GM12878 (cell line): ENCODE measurements around the gene KCNK4. TPM values are rescaled to one million over a fixed set of nuclear protein-coding genes. Genes with fewer than 3 reads are reported as not detected.
A peak's percentile ranks its signal among the peaks of the same experiment; 100 is the strongest.

Experiments used
- BMI1 ChIP-seq: fragments of 450-650 bp; IDR thresholded peaks from 2 replicates; pipeline ENCODE4 v1.6.1; 2016; ENCODE audit warnings: mild to moderate bottlenecking, moderate library complexity, borderline replicate concordance
- IKZF1 ChIP-seq: fragments of 450-650 bp; conservative IDR thresholded peaks from 2 replicates; pipeline ENCODE4 v1.6.1; 2017; ENCODE audit warnings: antibody characterized with exemption, mild to moderate bottlenecking
- NR2C1 ChIP-seq: fragments of 450-650 bp; IDR thresholded peaks from 2 replicates; pipeline ENCODE4 v1.6.1; 2017; ENCODE audit warnings: antibody characterized with exemption, mild to moderate bottlenecking, moderate library complexity
- POLR2A ChIP-seq: IDR thresholded peaks from 2 replicates; pipeline ENCODE4 v1.6.1; 2011; ENCODE audit warnings: low read depth, mild to moderate bottlenecking, low read length
- SIX5 ChIP-seq: IDR thresholded peaks from 2 replicates; pipeline ENCODE4 v1.6.1; 2011; ENCODE audit warnings: mild to moderate bottlenecking, low read depth, low read length, moderate library complexity; ENCODE audit not compliant: severe bottlenecking
- SMAD5 ChIP-seq: IDR thresholded peaks from 2 replicates; pipeline ENCODE4 v1.6.1; 2016; ENCODE audit warnings: antibody characterized with exemption, low read depth
- TAF1 ChIP-seq: IDR thresholded peaks from 2 replicates; pipeline ENCODE4 v1.6.1; 2011; ENCODE audit warnings: mild to moderate bottlenecking, low read depth, low read length, borderline replicate concordance
- TBL1XR1 ChIP-seq: IDR thresholded peaks from 2 replicates; pipeline ENCODE4 v1.6.1; 2012; ENCODE audit warnings: low read depth, low read length, improper control_type of control experiment
- TCF7 ChIP-seq: IDR thresholded peaks from 2 replicates; pipeline ENCODE4 v1.6.1; 2014; ENCODE audit warnings: antibody characterized with exemption, borderline replicate concordance
- WRNIP1 ChIP-seq: IDR thresholded peaks from 2 replicates; pipeline ENCODE4 v1.6.1; 2011; ENCODE audit warnings: low read depth, low read length, improper control_type of control experiment, borderline replicate concordance
- ZZZ3 ChIP-seq: IDR thresholded peaks from 2 replicates; pipeline ENCODE4 v1.6.1; 2011; ENCODE audit warnings: low read depth; ENCODE audit not compliant: control insufficient read depth, insufficient read length
- polyA plus RNA-seq, 11 experiments: library from polyadenylated mRNA; depleted of rRNA in 4 of 11; unstranded in 6 of 11; stranded (reverse) in 5 of 11; fragments of >200 nt; fragmentation: Nextera tagmentation in 4 of 11; fragmentation: Illumina TruSeq in 1 of 11; extraction: Ambion mirVana in 4 of 11; extraction: Trizol in 1 of 11; gene quantifications; 1 replicate in 1 of 11; 2 replicates in 10 of 11; pipeline versions ENCODE4 v1.2.1 to v1.2.3, GENCODE V29; 2011 to 2016; ENCODE audit warnings: inconsistent platforms in 2 of 11, missing spikeins in 2 of 11, low read depth in 1 of 11
- total RNA-seq, 4 experiments: library from RNA; depleted of rRNA in 3 of 4; stranded (reverse); fragments of >200 nt in 3 of 4; fragmentation: Illumina TruSeq in 1 of 4; extraction: Trizol in 1 of 4; gene quantifications; 2 replicates each; pipeline versions ENCODE4 v1.2.1 to v1.2.3, GENCODE V29; 2013 to 2021
- TF ChIP-seq, protein P1 (sequence below): IDR thresholded peaks from 2 replicates; pipeline ENCODE4 v1.6.1; 2011; ENCODE audit warnings: borderline replicate concordance, low read depth, mild to moderate bottlenecking, moderate library complexity, mixed read lengths, low read length; ENCODE audit not compliant: insufficient read depth; ENCODE audit errors: extremely low read length
- TF ChIP-seq, protein P2 (sequence below): fragments of 450-650 bp; formaldehyde crosslinking; IDR thresholded peaks from 2 replicates; pipeline ENCODE4 v1.4.0; 2022; ENCODE audit warnings: mild to moderate bottlenecking, moderate library complexity
- TF ChIP-seq, protein P3 (sequence below): fragments of 450-650 bp; IDR thresholded peaks from 2 replicates; pipeline ENCODE4 v1.6.1; 2017; ENCODE audit warnings: low read depth, mild to moderate bottlenecking, moderate library complexity
- TF ChIP-seq, protein P4 (sequence below): fragments of 450-650 bp; IDR thresholded peaks from 2 replicates; pipeline ENCODE4 v1.6.1; 2017; ENCODE audit warnings: mild to moderate bottlenecking, moderate library complexity
- TF ChIP-seq, protein P5 (sequence below): fragments of 150-350 bp; IDR thresholded peaks from 2 replicates; pipeline ENCODE4 v1.6.1; 2014; ENCODE audit warnings: mild to moderate bottlenecking, low read depth, low read length

Gene KCNK4
- total and polyA plus RNA-seq, 10 of the 15 experiments (the other 5 are each of a cell fraction or from before 2014, with no cell fraction given): 0.04 TPM; not detected in 9

DNA sequence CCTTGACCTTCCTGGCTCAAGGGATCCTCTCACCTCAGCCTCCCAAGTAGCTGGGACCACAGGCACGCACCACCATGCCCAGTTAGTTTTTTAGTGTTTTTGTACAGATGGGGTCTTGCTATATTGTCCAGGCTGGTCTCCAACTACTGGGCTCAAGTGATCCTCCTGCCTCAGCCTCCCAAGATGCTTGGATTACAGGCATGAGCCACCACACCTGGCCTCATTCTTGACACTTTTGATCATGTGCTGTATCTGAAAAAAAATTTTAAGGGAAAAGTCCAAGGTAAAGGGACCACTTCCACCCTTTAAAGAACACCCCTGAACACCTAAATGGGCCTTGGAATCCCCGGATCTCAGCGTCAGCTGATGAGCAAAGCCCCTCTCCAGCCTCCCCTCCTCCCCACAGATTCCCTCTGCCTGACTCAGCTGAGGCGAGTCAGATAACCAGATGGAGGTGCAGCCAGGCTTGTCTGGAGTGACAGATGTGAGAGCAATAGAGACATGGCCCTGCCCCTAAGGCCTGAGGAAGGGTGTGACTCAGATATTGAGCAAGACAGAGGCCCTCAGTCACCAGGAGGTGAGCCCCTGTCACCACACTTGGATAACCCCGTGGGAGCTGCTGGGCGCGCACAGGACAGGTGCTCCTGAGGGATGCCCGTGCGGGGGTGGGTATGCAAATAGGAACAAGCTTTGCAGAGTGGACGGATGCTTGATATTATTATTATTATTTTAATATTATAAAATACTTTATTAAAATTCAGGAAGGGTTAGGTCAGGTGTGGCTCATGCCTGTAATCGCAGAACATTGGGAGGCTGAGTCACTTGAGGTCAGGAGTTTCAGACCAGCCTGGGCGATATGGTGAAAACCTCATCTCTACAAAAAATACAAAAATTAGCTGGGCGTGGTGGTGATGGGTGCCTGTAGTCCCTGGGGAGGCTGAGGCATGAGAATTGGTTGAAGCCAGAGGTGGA lies 43.9 kb downstream of the KCNK4 start (continued):
- TF ChIP-seq, protein P1, sequence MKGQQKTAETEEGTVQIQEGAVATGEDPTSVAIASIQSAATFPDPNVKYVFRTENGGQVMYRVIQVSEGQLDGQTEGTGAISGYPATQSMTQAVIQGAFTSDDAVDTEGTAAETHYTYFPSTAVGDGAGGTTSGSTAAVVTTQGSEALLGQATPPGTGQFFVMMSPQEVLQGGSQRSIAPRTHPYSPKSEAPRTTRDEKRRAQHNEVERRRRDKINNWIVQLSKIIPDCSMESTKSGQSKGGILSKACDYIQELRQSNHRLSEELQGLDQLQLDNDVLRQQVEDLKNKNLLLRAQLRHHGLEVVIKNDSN: no peak
- TF ChIP-seq POLR2A: no peak
- TF ChIP-seq, protein P2, sequence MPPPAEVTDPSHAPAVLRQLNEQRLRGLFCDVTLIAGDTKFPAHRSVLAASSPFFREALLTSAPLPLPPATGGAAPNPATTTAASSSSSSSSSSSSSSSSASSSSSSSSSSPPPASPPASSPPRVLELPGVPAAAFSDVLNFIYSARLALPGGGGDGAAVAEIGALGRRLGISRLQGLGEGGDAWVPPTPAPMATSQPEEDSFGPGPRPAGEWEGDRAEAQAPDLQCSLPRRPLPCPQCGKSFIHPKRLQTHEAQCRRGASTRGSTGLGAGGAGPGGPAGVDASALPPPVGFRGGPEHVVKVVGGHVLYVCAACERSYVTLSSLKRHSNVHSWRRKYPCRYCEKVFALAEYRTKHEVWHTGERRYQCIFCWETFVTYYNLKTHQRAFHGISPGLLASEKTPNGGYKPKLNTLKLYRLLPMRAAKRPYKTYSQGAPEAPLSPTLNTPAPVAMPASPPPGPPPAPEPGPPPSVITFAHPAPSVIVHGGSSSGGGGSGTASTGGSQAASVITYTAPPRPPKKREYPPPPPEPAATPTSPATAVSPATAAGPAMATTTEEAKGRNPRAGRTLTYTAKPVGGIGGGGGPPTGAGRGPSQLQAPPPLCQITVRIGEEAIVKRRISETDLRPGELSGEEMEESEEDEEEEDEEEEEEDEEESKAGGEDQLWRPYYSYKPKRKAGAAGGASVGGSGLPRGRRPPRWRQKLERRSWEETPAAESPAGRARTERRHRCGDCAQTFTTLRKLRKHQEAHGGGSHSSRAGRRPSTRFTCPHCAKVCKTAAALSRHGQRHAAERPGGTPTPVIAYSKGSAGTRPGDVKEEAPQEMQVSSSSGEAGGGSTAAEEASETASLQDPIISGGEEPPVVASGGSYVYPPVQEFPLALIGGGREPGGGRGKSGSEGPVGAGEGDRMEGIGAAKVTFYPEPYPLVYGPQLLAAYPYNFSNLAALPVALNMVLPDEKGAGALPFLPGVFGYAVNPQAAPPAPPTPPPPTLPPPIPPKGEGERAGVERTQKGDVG (CRISPR knock-in tag): no peak
- TF ChIP-seq ZZZ3: no peak
- TF ChIP-seq, protein P3, sequence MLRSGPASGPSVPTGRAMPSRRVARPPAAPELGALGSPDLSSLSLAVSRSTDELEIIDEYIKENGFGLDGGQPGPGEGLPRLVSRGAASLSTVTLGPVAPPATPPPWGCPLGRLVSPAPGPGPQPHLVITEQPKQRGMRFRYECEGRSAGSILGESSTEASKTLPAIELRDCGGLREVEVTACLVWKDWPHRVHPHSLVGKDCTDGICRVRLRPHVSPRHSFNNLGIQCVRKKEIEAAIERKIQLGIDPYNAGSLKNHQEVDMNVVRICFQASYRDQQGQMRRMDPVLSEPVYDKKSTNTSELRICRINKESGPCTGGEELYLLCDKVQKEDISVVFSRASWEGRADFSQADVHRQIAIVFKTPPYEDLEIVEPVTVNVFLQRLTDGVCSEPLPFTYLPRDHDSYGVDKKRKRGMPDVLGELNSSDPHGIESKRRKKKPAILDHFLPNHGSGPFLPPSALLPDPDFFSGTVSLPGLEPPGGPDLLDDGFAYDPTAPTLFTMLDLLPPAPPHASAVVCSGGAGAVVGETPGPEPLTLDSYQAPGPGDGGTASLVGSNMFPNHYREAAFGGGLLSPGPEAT: no peak
- peak; percentile 81 for TF ChIP-seq IKZF1
- TF ChIP-seq WRNIP1: no peak
- TF ChIP-seq TCF7: no peak
- TF ChIP-seq, protein P4, sequence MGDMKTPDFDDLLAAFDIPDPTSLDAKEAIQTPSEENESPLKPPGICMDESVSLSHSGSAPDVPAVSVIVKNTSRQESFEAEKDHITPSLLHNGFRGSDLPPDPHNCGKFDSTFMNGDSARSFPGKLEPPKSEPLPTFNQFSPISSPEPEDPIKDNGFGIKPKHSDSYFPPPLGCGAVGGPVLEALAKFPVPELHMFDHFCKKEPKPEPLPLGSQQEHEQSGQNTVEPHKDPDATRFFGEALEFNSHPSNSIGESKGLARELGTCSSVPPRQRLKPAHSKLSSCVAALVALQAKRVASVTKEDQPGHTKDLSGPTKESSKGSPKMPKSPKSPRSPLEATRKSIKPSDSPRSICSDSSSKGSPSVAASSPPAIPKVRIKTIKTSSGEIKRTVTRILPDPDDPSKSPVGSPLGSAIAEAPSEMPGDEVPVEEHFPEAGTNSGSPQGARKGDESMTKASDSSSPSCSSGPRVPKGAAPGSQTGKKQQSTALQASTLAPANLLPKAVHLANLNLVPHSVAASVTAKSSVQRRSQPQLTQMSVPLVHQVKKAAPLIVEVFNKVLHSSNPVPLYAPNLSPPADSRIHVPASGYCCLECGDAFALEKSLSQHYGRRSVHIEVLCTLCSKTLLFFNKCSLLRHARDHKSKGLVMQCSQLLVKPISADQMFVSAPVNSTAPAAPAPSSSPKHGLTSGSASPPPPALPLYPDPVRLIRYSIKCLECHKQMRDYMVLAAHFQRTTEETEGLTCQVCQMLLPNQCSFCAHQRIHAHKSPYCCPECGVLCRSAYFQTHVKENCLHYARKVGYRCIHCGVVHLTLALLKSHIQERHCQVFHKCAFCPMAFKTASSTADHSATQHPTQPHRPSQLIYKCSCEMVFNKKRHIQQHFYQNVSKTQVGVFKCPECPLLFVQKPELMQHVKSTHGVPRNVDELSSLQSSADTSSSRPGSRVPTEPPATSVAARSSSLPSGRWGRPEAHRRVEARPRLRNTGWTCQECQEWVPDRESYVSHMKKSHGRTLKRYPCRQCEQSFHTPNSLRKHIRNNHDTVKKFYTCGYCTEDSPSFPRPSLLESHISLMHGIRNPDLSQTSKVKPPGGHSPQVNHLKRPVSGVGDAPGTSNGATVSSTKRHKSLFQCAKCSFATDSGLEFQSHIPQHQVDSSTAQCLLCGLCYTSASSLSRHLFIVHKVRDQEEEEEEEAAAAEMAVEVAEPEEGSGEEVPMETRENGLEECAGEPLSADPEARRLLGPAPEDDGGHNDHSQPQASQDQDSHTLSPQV: no peak
- TF ChIP-seq SMAD5: no peak
- TF ChIP-seq TAF1: no peak
- no peak for TF ChIP-seq SIX5
- TF ChIP-seq, protein P5, sequence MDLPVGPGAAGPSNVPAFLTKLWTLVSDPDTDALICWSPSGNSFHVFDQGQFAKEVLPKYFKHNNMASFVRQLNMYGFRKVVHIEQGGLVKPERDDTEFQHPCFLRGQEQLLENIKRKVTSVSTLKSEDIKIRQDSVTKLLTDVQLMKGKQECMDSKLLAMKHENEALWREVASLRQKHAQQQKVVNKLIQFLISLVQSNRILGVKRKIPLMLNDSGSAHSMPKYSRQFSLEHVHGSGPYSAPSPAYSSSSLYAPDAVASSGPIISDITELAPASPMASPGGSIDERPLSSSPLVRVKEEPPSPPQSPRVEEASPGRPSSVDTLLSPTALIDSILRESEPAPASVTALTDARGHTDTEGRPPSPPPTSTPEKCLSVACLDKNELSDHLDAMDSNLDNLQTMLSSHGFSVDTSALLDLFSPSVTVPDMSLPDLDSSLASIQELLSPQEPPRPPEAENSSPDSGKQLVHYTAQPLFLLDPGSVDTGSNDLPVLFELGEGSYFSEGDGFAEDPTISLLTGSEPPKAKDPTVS: no peak
- 0 out of 2 replicates have a peak, but pooled peaks have one; percentile 46 for TF ChIP-seq TBL1XR1
- no peak for TF ChIP-seq BMI1
- no peak for TF ChIP-seq NR2C1
